Measurements from ENCODE around the gene STRA6.

The STRA6 gene

DNA sequence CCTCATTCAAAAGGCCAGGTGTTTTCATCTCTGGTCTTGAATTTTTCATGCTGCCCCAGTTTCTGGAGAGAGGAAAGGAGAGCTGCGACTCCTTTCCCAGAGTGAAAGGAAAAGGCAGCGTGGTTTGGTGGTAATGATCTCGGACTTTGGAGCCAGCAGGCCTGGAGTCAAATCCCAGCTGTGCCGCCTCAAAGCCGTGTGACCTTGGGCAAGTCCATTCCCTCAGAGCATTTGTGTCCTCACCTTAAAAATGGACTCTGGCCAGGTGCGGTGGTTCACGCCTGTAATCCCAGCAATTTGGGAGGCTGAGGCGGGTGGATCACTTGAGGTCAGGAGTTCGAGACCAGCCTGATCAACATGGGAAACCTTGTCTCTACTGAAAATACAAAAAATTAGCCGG lies 28.9 kb upstream of the STRA6 start:
- no peak for DNase-seq (ENCODE audit: extremely low spot score)
- POLR2A ChIA-PET, result interaction anchor here (0.8 kb wide), 1 partner anchor 11 kb away, joined by 3 read pairs; no protein-coding TSS in a partner anchor
- no peak for TF ChIP-seq FOXA1 (IDR thresholded peaks at IDR 0.05)
- no peak for TF ChIP-seq L3MBTL2 (conservative IDR thresholded peaks at IDR 0.05)
- TF ChIP-seq SUZ12 (IDR thresholded peaks at IDR 0.05), result no peak
- TF ChIP-seq ARNT (IDR thresholded peaks at IDR 0.05), result no peak
- no peak for TF ChIP-seq FOXM1 (IDR thresholded peaks at IDR 0.05; ENCODE audit: borderline replicate concordance)
- no peak for TF ChIP-seq ELF4 (IDR thresholded peaks at IDR 0.05)
- TF ChIP-seq NFRKB (IDR thresholded peaks at IDR 0.05), result no peak
- TF ChIP-seq ZNF384 (IDR thresholded peaks at IDR 0.05), result no peak
- no peak for TF ChIP-seq BHLHE40 (IDR thresholded peaks at IDR 0.05; ENCODE audit: borderline replicate concordance)
- TF ChIP-seq, protein P1, sequence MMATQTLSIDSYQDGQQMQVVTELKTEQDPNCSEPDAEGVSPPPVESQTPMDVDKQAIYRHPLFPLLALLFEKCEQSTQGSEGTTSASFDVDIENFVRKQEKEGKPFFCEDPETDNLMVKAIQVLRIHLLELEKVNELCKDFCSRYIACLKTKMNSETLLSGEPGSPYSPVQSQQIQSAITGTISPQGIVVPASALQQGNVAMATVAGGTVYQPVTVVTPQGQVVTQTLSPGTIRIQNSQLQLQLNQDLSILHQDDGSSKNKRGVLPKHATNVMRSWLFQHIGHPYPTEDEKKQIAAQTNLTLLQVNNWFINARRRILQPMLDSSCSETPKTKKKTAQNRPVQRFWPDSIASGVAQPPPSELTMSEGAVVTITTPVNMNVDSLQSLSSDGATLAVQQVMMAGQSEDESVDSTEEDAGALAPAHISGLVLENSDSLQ (IDR thresholded peaks at IDR 0.05), result no peak
- no peak for TF ChIP-seq CTBP1 (IDR thresholded peaks at IDR 0.05; ENCODE audit: borderline replicate concordance)
- no peak for TF ChIP-seq FOXK2 (IDR thresholded peaks at IDR 0.05)
- no peak for TF ChIP-seq SP1 (IDR thresholded peaks at IDR 0.05)
- TF ChIP-seq LEF1 (IDR thresholded peaks at IDR 0.05; ENCODE audit: borderline replicate concordance), result no peak
- no peak for TF ChIP-seq TARDBP (IDR thresholded peaks at IDR 0.05)
- CTCF ChIA-PET, result interaction anchor here (1.4 kb wide), 1 partner anchor 65 kb away, joined by 3 read pairs; no protein-coding TSS in a partner anchor

DNA sequence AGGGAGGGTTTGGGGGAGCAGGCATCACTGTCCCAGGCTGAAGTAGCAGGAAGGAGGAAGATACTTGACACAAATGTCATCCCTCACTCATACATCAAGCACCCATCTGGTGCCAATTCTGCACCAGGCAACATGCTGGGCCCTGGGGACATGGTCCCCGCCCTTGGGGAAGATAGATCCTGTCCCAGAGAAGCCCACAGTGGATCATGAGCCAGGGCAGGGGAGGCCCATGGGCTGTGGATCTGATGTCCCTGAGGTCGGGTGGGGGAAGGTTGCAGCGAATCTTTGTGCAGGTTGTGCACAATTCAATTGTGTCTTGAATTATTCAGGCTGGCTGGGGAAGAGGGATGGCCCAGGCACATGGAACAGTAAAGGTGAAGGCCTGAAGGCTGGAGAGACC lies 27.1 kb upstream of the STRA6 start:
- ChIA-PET POLR2A (no interaction called here), CTCF (no interaction called here)
- no peak for DNase-seq (ENCODE audit: extremely low spot score)
- TF ChIP-seq, protein P1 (IDR thresholded peaks at IDR 0.05), result no peak
- TF ChIP-seq FOXM1 (IDR thresholded peaks at IDR 0.05; ENCODE audit: borderline replicate concordance) (no peak), TARDBP (IDR thresholded peaks at IDR 0.05) (no peak), LEF1 (IDR thresholded peaks at IDR 0.05; ENCODE audit: borderline replicate concordance) (no peak), CTBP1 (IDR thresholded peaks at IDR 0.05; ENCODE audit: borderline replicate concordance) (no peak), L3MBTL2 (conservative IDR thresholded peaks at IDR 0.05) (no peak)

DNA sequence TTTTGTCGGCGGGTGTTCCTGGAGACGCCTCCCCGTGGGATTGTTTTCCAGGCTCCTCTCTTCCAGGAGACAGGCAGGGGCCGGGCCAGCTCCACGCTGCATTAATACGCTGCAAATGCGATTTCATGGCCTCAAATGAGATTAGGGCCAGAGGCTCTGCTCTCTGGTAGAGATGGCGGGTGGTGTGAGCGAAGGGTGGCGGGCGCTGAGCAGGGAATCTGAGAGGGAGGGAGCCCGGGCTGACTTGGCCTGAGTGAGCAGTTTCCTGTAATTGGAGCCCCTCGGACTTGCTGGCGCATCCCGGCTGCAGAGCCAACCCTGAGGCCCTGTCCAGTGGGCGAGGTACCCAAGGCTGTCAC lies 26.1 kb upstream of the STRA6 start:
- peak; percentile 53 for DNase-seq (ENCODE audit: extremely low spot score)
- ChIA-PET POLR2A (no interaction called here), CTCF (no interaction called here)
- TF ChIP-seq BHLHE40 (IDR thresholded peaks at IDR 0.05; ENCODE audit: borderline replicate concordance), result no peak
- TF ChIP-seq NFRKB (IDR thresholded peaks at IDR 0.05), result no peak
- TF ChIP-seq LEF1 (IDR thresholded peaks at IDR 0.05; ENCODE audit: borderline replicate concordance), result no peak

DNA sequence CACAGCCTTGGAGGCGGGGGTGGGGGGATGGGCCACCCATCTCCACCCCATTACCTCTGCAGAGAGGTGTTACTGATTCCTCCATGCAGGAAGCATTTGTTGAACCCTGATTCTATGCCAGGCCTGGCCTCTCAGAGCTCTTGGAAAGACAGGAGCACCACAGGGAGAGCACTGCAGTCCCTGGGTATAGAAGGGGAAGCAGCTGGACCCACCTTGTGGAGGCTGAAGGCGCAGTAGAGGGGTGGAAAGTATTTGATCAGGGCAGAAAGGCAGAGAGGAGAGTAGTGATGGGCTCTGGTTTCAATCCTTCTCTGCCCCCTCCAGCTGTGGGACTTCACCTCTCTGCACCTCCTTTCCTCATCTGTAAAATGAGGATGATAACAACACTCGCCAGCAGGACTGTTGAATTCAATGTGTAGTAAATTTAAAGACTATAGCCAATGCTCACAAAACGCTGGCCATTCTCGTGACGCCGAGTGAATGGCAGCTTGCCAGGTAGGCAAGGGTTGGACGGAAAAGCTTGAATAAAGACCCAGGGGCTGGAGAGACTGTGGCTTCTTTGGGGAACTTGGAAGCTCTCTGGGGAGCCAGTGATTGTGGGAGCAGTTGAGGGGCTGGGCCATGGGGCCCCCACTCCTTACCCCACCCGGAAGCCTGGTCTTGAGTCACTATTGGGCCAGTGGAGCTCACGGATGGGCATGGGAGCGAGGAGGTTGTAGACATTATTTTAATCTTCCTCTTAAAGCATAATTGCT lies 25.6 kb upstream of the STRA6 start:
- no peak for DNase-seq (ENCODE audit: extremely low spot score)
- POLR2A ChIA-PET, result no interaction called here
- CTCF ChIA-PET, result no interaction called here
- TF ChIP-seq LEF1 (IDR thresholded peaks at IDR 0.05; ENCODE audit: borderline replicate concordance) (no peak), HDGF (IDR thresholded peaks at IDR 0.05; ENCODE audit: borderline replicate concordance) (no peak), ELF4 (IDR thresholded peaks at IDR 0.05) (no peak), ARNT (IDR thresholded peaks at IDR 0.05) (no peak), FOXA1 (IDR thresholded peaks at IDR 0.05) (no peak), CTBP1 (IDR thresholded peaks at IDR 0.05; ENCODE audit: borderline replicate concordance) (no peak), SUZ12 (IDR thresholded peaks at IDR 0.05) (no peak), TARDBP (IDR thresholded peaks at IDR 0.05) (no peak), FOXM1 (IDR thresholded peaks at IDR 0.05; ENCODE audit: borderline replicate concordance) (no peak), SP1 (IDR thresholded peaks at IDR 0.05) (no peak), ZNF384 (IDR thresholded peaks at IDR 0.05) (no peak), BHLHE40 (IDR thresholded peaks at IDR 0.05; ENCODE audit: borderline replicate concordance) (no peak), FOXK2 (IDR thresholded peaks at IDR 0.05) (no peak), NFRKB (IDR thresholded peaks at IDR 0.05) (no peak), L3MBTL2 (conservative IDR thresholded peaks at IDR 0.05) (no peak)
- TF ChIP-seq, protein P1 (IDR thresholded peaks at IDR 0.05), result no peak

DNA sequence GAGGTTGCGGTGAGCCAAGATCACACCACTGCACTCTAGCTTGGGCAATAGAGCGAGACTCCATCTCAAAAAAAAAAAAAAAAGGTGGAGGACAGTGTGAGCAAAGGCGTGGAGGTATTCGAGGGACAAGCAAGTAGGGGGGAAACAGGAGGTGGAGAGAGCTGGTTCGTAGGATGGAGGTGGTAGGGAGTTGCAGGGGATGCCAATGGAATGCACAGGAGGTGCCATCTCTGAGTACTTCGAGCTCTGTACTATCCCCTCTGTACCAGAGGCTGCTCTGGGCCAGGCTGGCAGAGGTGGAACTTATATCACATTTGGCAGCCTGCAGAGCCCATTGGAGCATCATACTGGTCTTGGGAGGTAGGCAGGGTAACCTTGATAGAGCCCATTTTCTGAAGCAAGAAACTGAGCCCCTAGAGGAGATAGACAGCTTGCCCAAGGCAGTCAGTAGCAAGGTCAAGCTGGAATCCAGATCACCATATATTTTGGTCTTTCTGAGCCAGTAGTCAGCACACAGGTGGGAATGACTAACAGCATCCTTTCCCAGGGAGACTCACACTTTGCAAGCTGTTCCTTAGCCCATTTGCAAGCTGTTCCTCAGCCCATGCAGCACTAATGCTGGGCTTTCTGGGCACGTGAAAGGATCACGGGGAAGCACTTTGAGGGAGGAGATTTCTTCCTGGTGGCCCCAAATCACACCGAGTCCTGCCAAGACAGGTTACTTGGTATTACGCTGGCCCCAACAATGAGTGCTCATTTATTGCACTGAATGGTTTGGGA lies 24.4 kb upstream of the STRA6 start:
- no peak for DNase-seq (ENCODE audit: extremely low spot score)
- ChIA-PET CTCF (interaction anchor here (0.6 kb wide), 1 partner anchor 38 kb away, joined by 3 read pairs; no protein-coding TSS in a partner anchor), POLR2A (no interaction called here)
- TF ChIP-seq SUZ12 (IDR thresholded peaks at IDR 0.05) (no peak), SP1 (IDR thresholded peaks at IDR 0.05) (no peak), LEF1 (IDR thresholded peaks at IDR 0.05; ENCODE audit: borderline replicate concordance) (no peak), ARNT (IDR thresholded peaks at IDR 0.05) (no peak), NFRKB (IDR thresholded peaks at IDR 0.05) (no peak), L3MBTL2 (conservative IDR thresholded peaks at IDR 0.05) (no peak), FOXA1 (IDR thresholded peaks at IDR 0.05) (no peak), TARDBP (IDR thresholded peaks at IDR 0.05) (no peak), ELF4 (IDR thresholded peaks at IDR 0.05) (no peak), HDGF (IDR thresholded peaks at IDR 0.05; ENCODE audit: borderline replicate concordance) (no peak), BHLHE40 (IDR thresholded peaks at IDR 0.05; ENCODE audit: borderline replicate concordance) (no peak), CTBP1 (IDR thresholded peaks at IDR 0.05; ENCODE audit: borderline replicate concordance) (no peak)
- TF ChIP-seq, protein P1 (IDR thresholded peaks at IDR 0.05), result no peak
